Keratinocyte (primary cell): Measurements from ENCODE around the gene TXNL4B. TPM values are rescaled to one million over a fixed set of nuclear protein-coding genes. Genes with fewer than 3 reads are reported as not detected.

ENCODE experiments used
- DNase-seq: peaks from one replicate; pipeline ENCODE4 v3.0.0-alpha.2; 2011; ENCODE audit warnings: low read depth, missing footprints, low spot score
- FAIRE-seq: peaks from 2 replicates; lab custom pipeline; 2011; peaks lifted over from hg19 to GRCh38; lab: Jason Lieb, UNC
- H2AFZ ChIP-seq: 2 replicates; pipeline ENCODE4 v1.6.0; 2012; ENCODE audit warnings: low read length, control low read depth, inconsistent platforms; ENCODE audit not compliant: control insufficient read depth
- H3K27ac ChIP-seq: 2 replicates; pipeline ENCODE4 v1.5.1; 2011; ENCODE audit warnings: low read length; ENCODE audit not compliant: control insufficient read depth, insufficient read depth
- H3K27me3 ChIP-seq: 3 replicates; pipeline ENCODE4 v1.6.0; 2011; ENCODE audit warnings: low read length; ENCODE audit not compliant: control insufficient read depth, insufficient read depth; ENCODE audit errors: extremely low read depth
- H3K36me3 ChIP-seq, 2 experiments: 2 replicates in 1 of 2; 3 replicates in 1 of 2; pipeline ENCODE4 v1.5.1; 2011; ENCODE audit warnings: low read length in 2 of 2, mild to moderate bottlenecking in 1 of 2; ENCODE audit not compliant: control insufficient read depth in 2 of 2, insufficient read depth in 2 of 2; ENCODE audit errors: extremely low read depth in 1 of 2
- H3K4me1 ChIP-seq: 3 replicates; pipeline ENCODE4 v1.5.1; 2011; ENCODE audit warnings: low read length; ENCODE audit not compliant: control insufficient read depth, insufficient read depth; ENCODE audit errors: extremely low read depth
- H3K4me2 ChIP-seq: 3 replicates; pipeline ENCODE4 v1.6.0; 2011; ENCODE audit warnings: low read depth, low read length; ENCODE audit not compliant: control insufficient read depth, insufficient read depth; ENCODE audit errors: extremely low read depth
- H3K4me3 ChIP-seq, 3 experiments: fragments of 200-600 bp in 1 of 3; sonication (generic) in 1 of 3; 2 replicates in 2 of 3; 3 replicates in 1 of 3; pipeline ENCODE4 v1.5.1; 2011 to 2016; ENCODE audit warnings: low read length in 3 of 3, mild to moderate bottlenecking in 3 of 3, control low read depth in 2 of 3, inconsistent platforms in 1 of 3, low read depth in 1 of 3, mixed read lengths in 1 of 3, mixed run types in 1 of 3, moderate library complexity in 1 of 3; ENCODE audit not compliant: control insufficient read depth in 2 of 3, insufficient read depth in 2 of 3; ENCODE audit errors: extremely low read depth in 1 of 3
- H3K79me2 ChIP-seq: 2 replicates; pipeline ENCODE4 v1.6.0; 2012; ENCODE audit warnings: low read length; ENCODE audit not compliant: control insufficient read depth, insufficient read depth
- H3K9ac ChIP-seq: 3 replicates; pipeline ENCODE4 v1.6.0; 2011; ENCODE audit warnings: low read length; ENCODE audit not compliant: control insufficient read depth, insufficient read depth; ENCODE audit errors: extremely low read depth
- H3K9me1 ChIP-seq: 3 replicates; pipeline ENCODE4 v1.6.0; 2011; ENCODE audit warnings: low read length; ENCODE audit not compliant: control insufficient read depth, insufficient read depth; ENCODE audit errors: extremely low read depth
- H3K9me3 ChIP-seq: 2 replicates; pipeline ENCODE4 v1.5.1; 2012; ENCODE audit warnings: low read depth, low read length; ENCODE audit not compliant: control insufficient read depth
- H4K20me1 ChIP-seq: 3 replicates; pipeline ENCODE4 v1.6.0; 2011; ENCODE audit warnings: low read length; ENCODE audit not compliant: control insufficient read depth, insufficient read depth; ENCODE audit errors: extremely low read depth
- CTCF ChIP-seq, 3 experiments: IDR thresholded peaks in 1 of 3; conservative IDR thresholded peaks in 1 of 3; optimal IDR thresholded peaks in 1 of 3; 2 replicates in 2 of 3; 3 replicates in 1 of 3; pipeline versions ENCODE3 to v1.5.1; 2011; ENCODE audit warnings: low read length in 3 of 3, mild to moderate bottlenecking in 3 of 3, moderate library complexity in 2 of 3, control low read depth in 1 of 3, inconsistent platforms in 1 of 3; ENCODE audit not compliant: insufficient read depth in 2 of 3; ENCODE audit errors: extremely low read depth in 1 of 3
- EZH2 ChIP-seq: IDR thresholded peaks from one replicate; pipeline ENCODE4 v1.6.1; 2012; ENCODE audit warnings: inconsistent platforms, mild to moderate bottlenecking, low read length, moderate library complexity
- dilution Hi-C: fragments of 300-500 bp; cut with MboI; formaldehyde crosslinking; loops from one replicate; pipeline ENCODE4 v1.7.0; 2020; ENCODE audit warnings: low sequenced_read_pairs; ENCODE audit not compliant: extremely low pct_ligation_motif_present
- polyA plus RNA-seq, 5 experiments: library from polyadenylated mRNA; depleted of rRNA in 3 of 5; stranded (reverse) in 3 of 5; stranded (forward) in 1 of 5; unstranded in 1 of 5; fragments of >200 nt; gene quantifications; 1 replicate in 1 of 5; 2 replicates in 3 of 5; 3 replicates in 1 of 5; pipeline versions ENCODE4 v1.2.1 to v1.2.3, GENCODE V29; 2011 to 2012; ENCODE audit warnings: missing spikeins in 2 of 5, low read depth in 1 of 5, low replicate concordance in 1 of 5

Gene TXNL4B
- polyA plus RNA-seq, 1 donor (not counting 4 experiments of a cell fraction or from before 2014, with no cell fraction given): 12.4 TPM

- Histone ChIP-seq H4K20me1 (no peaks in the 10 kb centered on the region), H3K9me1 (no peaks in the 10 kb centered on the region), H3K27ac (no peak overlapping the region), H3K4me2 (no peak overlapping the region), H2AFZ (no peak overlapping the region), H3K4me1 (no peaks in the 10 kb centered on the region), H3K9me3 (no peaks in the 10 kb centered on the region), H3K36me3 (peaks cover 29 to 43% of the 10 kb centered on the region in 2 experiments), H3K27me3 (no peaks in the 10 kb centered on the region), H3K79me2 (no peaks in the 10 kb centered on the region), H3K9ac (no peak overlapping the region), H3K4me3 (no peak overlapping the region)
- DNase-seq (no peak), FAIRE-seq (no peak)
- dilution Hi-C loops: no loop called here
- TF ChIP-seq EZH2 (no peak), CTCF (optimal IDR thresholded peaks at IDR 0.05 in 1 of 3, IDR thresholded peaks at IDR 0.05 in 1 of 3, conservative IDR thresholded peaks at IDR 0.05 in 1 of 3; ENCODE audit: extremely low read depth in 1 of 3, insufficient read depth in 2 of 3, low read length in 3 of 3) (no peak)
Observed at GRCh38 chr16:72112452-72112792, 19.0 kb upstream of the TXNL4B start.

GRCh38 chr16:72111657-72112451 is 18.4 kb upstream of the TXNL4B start:
- no peak overlapping the region for H2AFZ ChIP-seq
- H3K36me3 ChIP-seq: peaks cover 32 to 48% of the 10 kb centered on the region in 2 experiments
- H4K20me1 ChIP-seq: no peaks in the 10 kb centered on the region
- no peak for TF ChIP-seq CTCF (optimal IDR thresholded peaks at IDR 0.05 in 1 of 3, IDR thresholded peaks at IDR 0.05 in 1 of 3, conservative IDR thresholded peaks at IDR 0.05 in 1 of 3; ENCODE audit: extremely low read depth in 1 of 3, insufficient read depth in 2 of 3, low read length in 3 of 3)
- TF ChIP-seq EZH2: no peak
- no peaks in the 10 kb centered on the region for H3K9me1 ChIP-seq
- FAIRE-seq (no peak), DNase-seq (no peak)
- H3K4me2 ChIP-seq: no peak overlapping the region
- H3K4me3 ChIP-seq: no peak overlapping the region
- no peak overlapping the region for H3K27ac ChIP-seq
- no peaks in the 10 kb centered on the region for H3K4me1 ChIP-seq
- dilution Hi-C loops: no loop called here
- no peaks in the 10 kb centered on the region for H3K79me2 ChIP-seq
- H3K27me3 ChIP-seq: no peaks in the 10 kb centered on the region
- H3K9me3 ChIP-seq: no peaks in the 10 kb centered on the region
- H3K9ac ChIP-seq: no peak overlapping the region
